Measurements from ENCODE around the gene CT47A7.
"Not testable (repeated sequence)": the region's sequence is repeated elsewhere in the genome, so short reads cannot be mapped to it uniquely, and the experiment has no call there.

The CT47A7 gene

GRCh38 chrX:120956500-120956899, at the start of gene CT47A7:
TSS of gene CT47A7 (minus strand) at chrX:120956600. CDS start at chrX:120956345, 255 bp downstream.
- not testable (repeated sequence) for DNase-seq

GRCh38 chrX:121000589-121000988, 44.2 kb upstream of the CT47A7 start:
- DNase-seq = no peak

GRCh38 chrX:120999413-120999812, 43.0 kb upstream of the CT47A7 start:
- no peak for DNase-seq

- not testable (repeated sequence) for DNase-seq
Measured at GRCh38 chrX:120985660-120986059, 29.3 kb upstream of the CT47A7 start, which contains the start of gene CT47A1. TSS of gene CT47A1 (minus strand) at chrX:120985760. CDS start at chrX:120985529, 231 bp downstream.

Data from NCI-H187 (cell line).